Activated CD4-positive, alpha-beta T cell treated with anti-CD3 and anti-CD28 coated beads, Interleukin-2, amount 10 ng/mL, durations not matched to agents 24 days and 14 days (primary cell): ENCODE measurements around the gene SNUPN. TPM values are rescaled to one million over a fixed set of nuclear protein-coding genes. Genes with fewer than 3 reads are reported as not detected.
A peak's percentile ranks its signal among the peaks of the same experiment; 100 is the strongest.
"Not testable (repeated sequence)": the region's sequence is repeated elsewhere in the genome, so short reads cannot be mapped to it uniquely, and the experiment has no call there.

ENCODE experiments used
- DNase-seq: peaks from one replicate; pipeline ENCODE4 v3.0.0; 2022
- H3K27ac Mint-ChIP-seq: one replicate; pipeline ENCODE4 v1.8.0; 2022; ENCODE audit warnings: mild to moderate bottlenecking, mixed read lengths
- H3K27me3 Mint-ChIP-seq: one replicate; pipeline ENCODE4 v1.8.0; 2022; ENCODE audit warnings: mixed read lengths
- H3K36me3 Mint-ChIP-seq: one replicate; pipeline ENCODE4 v1.8.0; 2022; ENCODE audit warnings: low read depth, mild to moderate bottlenecking, mixed read lengths
- H3K4me1 Mint-ChIP-seq: one replicate; pipeline ENCODE4 v1.8.0; 2021; ENCODE audit warnings: mixed read lengths
- H3K4me3 Mint-ChIP-seq: one replicate; pipeline ENCODE4 v1.8.0; 2022; ENCODE audit warnings: mild to moderate bottlenecking, moderate library complexity, mixed read lengths
- H3K9me3 Mint-ChIP-seq: one replicate; pipeline ENCODE4 v1.8.0; 2021; ENCODE audit warnings: mixed read lengths
- intact Hi-C: fragments of 100-400 bp; cut with micrococcal nuclease; formaldehyde crosslinking; loops from one replicate; pipeline ENCODE4 v1.15.1; 2023
- total RNA-seq: library from RNA; stranded (reverse); gene quantifications from 2 replicates; pipeline ENCODE4 v1.2.3, GENCODE V29; 2022

The SNUPN gene
- total RNA-seq, 1 donor from 2014 or later, result 33.7 TPM

DNA sequence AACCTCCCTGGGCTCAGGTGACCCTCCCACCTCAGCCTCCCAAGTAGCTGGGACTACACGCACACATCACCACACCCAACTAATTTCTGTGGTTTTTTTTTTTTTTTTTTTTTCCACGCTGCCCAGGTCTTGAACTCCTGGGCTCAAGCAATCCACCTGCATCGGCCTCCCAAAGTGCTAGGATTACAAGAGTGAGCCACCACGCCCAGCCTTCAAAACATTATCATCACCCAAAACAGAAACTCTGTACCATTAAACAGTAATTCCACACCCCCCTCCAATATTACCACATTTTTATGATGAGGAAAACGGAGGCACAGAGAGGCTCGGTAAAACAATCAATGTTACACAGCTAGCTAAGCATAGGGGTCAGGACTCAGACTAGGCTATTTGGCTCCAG lies 10.5 kb upstream of the SNUPN start:
- Mint-ChIP-seq H3K4me1 (peaks cover 25% of the 10 kb centered on the region), H3K36me3 (peaks cover 26% of the 10 kb centered on the region), H3K27me3 (no peaks in the 10 kb centered on the region), H3K4me3 (no peak overlapping the region), H3K27ac (no peak overlapping the region), H3K9me3 (no peaks in the 10 kb centered on the region)
- no peak for DNase-seq
- intact Hi-C loops, result no loop called here

DNA sequence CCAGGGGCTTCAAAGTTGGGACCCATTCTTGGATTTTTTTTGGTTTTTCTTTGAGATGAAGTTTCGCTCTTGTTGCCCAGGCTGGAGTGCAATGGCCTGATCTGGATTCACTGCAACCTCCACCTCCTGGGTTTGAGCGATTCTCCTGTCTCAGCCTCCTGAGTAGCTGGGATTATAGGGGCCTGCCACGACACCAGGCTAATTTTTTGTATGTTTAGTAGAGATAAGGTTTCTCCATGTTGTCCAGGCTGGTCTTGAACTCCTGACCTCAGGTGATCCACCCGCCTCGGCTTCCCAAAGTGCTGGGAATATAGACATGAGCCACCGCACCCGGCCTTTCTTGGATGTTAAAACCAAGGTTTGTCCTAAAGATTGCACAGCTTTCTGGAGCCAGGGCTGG lies 8.4 kb upstream of the SNUPN start:
- H3K4me3 Mint-ChIP-seq, H3K27ac Mint-ChIP-seq, H3K9me3 Mint-ChIP-seq, H3K27me3 Mint-ChIP-seq, intact Hi-C loops, DNase-seq: not testable (repeated sequence)
- Mint-ChIP-seq H3K4me1 (peaks cover 21% of the 10 kb centered on the region), H3K36me3 (peaks cover 20% of the 10 kb centered on the region)

DNA sequence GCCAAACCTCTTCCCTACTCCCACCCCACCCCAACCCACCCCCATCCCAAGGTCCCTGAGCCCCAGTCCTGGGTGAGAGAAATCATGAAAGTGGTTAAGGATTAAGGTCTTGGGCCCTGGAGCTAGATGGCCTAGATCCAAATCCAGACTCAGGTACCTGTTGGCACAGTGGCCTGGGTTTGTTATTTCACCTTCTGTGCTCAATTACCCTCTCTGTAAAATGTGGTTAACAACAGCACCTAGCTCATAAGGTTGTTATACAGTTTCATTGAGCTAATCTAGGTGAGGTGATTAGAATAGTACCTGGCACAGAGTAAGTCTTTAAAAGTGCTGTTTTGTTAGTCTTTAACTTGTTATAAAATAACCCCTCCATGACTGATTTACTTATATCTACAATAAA lies 6.4 kb upstream of the SNUPN start:
- peaks cover 12% of the 10 kb centered on the region for H3K4me1 Mint-ChIP-seq
- DNase-seq, result no peak
- no peak overlapping the region for H3K4me3 Mint-ChIP-seq
- H3K36me3 Mint-ChIP-seq, result peaks cover 4% of the 10 kb centered on the region
- no peak overlapping the region for H3K27ac Mint-ChIP-seq
- no peaks in the 10 kb centered on the region for H3K9me3 Mint-ChIP-seq
- H3K27me3 Mint-ChIP-seq, result no peaks in the 10 kb centered on the region
- intact Hi-C loops, result no loop called here

DNA sequence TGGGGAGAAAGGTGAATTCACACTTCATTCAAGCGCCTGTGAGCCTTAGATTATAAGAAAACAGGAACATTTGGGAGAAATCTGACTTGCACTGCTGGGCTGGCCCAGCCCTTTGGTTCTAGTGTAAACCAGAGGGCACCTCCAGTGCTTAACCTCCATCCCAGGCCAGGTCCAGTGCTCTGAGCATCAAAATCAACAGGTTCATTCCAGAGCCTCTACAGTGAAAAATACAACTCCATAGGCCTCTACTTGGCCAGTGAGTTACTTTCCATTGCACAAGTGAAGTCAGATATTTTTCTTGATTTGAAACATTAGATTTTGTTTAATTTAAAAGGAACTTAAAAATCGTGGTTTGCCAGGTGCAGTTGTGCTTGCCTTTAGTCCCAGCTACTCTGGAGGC lies 3.0 kb downstream of the SNUPN start:
- Mint-ChIP-seq H3K27me3 (no peaks in the 10 kb centered on the region), H3K36me3 (peaks cover 18% of the 10 kb centered on the region), H3K9me3 (no peaks in the 10 kb centered on the region), H3K4me3 (no peak overlapping the region), H3K4me1 (peaks cover 36% of the 10 kb centered on the region), H3K27ac (peak overlapping the region; percentile 70)
- intact Hi-C loops, result loop anchor here (10.0 kb wide), 1 partner anchor 838 kb away; the partner anchor contains the start of gene CSK
- DNase-seq, result no peak

DNA sequence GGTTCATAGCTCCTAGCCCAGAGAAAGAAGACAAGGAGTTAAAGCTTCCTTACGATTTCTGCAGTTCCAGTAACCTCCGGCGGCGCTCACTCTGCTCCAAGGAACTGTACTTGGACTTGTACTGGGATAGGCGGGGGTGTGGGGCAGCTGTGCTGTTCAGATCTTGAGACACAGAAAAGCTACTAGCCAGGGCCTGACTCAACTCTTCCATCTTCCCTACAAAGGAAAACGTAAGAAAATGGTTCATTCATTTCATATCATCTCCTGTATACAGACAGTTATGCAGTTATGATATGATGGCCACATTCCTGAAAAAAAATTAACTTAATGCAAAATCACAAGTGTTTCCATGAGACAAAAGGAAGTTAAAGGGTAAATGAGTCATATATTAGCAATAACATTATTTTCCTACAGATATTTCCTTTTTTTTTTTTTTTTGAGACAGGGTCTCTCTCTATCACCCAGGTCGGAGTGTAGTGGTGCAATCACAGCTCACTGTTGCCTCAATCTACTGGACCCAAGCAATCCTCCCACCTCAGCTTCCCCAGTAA lies 4.6 kb downstream of the SNUPN start:
- Mint-ChIP-seq H3K27ac (peak overlapping the region; percentile 82), H3K36me3 (peaks cover 28% of the 10 kb centered on the region), H3K9me3 (no peaks in the 10 kb centered on the region), H3K4me3 (peak overlapping the region; percentile 58), H3K27me3 (no peaks in the 10 kb centered on the region), H3K4me1 (peaks cover 25% of the 10 kb centered on the region)
- no peak for DNase-seq
- intact Hi-C loops, result loop anchor here (10.0 kb wide), 1 partner anchor 836 kb away; the partner anchor contains the start of gene CSK

DNA sequence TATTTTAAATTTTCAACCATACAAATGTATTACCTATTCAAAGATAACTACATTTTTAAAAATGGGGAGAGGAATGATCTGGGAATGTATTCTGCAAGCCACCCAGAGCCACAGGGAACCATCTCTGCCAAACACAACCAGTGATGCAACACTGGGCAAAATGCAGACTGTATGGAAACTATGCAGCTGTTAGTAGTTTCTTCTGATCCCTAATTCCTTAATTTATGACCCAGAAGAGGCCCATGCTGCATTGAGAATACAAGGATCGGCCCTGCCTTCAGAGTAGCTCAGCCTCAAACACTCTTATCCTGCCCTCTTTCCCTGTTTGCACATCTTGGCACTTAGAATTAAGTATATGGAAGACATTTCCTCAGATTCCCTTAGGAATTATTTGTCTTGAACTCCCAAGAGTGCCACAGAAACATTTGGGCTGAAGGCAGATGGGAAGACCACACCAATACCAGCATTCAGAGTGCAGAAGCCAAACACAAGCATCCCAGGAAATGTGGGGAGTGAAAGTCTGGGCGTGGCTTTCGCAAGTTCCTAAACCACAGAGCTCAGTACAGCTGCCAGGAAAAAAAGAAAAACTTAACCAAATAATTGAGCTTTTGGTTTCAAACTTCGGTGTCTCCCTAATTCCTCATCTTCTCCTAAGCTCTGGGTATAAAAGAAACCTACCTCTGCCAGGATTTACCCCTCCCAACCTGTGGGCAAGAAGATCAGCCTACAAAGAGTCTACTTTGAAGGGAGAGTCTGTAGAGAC lies 5.3 kb downstream of the SNUPN start:
- H3K9me3 Mint-ChIP-seq, result no peaks in the 10 kb centered on the region
- intact Hi-C loops, result loop anchor here (10.0 kb wide), 1 partner anchor 835 kb away; the partner anchor contains the start of gene CSK
- H3K4me3 Mint-ChIP-seq, result peak overlapping the region; percentile 58
- H3K27me3 Mint-ChIP-seq, result no peaks in the 10 kb centered on the region
- peak overlapping the region; percentile 82 for H3K27ac Mint-ChIP-seq
- no peak for DNase-seq
- H3K4me1 Mint-ChIP-seq, result peaks cover 24% of the 10 kb centered on the region
- H3K36me3 Mint-ChIP-seq, result peaks cover 33% of the 10 kb centered on the region

DNA sequence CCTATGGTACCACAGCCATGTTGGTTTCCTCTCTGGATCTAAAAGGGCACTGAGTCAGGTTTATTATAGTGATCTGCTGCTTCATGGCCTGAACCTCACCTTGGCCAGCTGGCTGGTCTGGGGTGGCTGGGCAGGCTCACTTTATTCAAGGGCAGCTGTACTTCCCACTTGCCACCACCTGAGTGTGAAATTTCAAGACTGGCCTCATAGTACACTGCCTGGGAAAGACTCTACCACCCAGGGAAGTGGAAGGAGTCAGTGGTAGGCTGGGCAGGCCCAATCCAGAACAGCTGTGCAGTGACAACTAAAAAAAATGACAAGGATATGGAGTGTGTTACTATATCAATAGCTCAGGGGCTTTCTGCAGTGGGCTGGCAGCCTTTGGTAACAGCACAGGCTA lies 8.8 kb downstream of the SNUPN start:
- Mint-ChIP-seq H3K4me3 (no peak overlapping the region), H3K4me1 (peaks cover 20% of the 10 kb centered on the region), H3K27me3 (no peaks in the 10 kb centered on the region), H3K36me3 (peaks cover 50% of the 10 kb centered on the region), H3K27ac (no peak overlapping the region), H3K9me3 (no peaks in the 10 kb centered on the region)
- DNase-seq, result no peak
- intact Hi-C loops, result no loop called here

DNA sequence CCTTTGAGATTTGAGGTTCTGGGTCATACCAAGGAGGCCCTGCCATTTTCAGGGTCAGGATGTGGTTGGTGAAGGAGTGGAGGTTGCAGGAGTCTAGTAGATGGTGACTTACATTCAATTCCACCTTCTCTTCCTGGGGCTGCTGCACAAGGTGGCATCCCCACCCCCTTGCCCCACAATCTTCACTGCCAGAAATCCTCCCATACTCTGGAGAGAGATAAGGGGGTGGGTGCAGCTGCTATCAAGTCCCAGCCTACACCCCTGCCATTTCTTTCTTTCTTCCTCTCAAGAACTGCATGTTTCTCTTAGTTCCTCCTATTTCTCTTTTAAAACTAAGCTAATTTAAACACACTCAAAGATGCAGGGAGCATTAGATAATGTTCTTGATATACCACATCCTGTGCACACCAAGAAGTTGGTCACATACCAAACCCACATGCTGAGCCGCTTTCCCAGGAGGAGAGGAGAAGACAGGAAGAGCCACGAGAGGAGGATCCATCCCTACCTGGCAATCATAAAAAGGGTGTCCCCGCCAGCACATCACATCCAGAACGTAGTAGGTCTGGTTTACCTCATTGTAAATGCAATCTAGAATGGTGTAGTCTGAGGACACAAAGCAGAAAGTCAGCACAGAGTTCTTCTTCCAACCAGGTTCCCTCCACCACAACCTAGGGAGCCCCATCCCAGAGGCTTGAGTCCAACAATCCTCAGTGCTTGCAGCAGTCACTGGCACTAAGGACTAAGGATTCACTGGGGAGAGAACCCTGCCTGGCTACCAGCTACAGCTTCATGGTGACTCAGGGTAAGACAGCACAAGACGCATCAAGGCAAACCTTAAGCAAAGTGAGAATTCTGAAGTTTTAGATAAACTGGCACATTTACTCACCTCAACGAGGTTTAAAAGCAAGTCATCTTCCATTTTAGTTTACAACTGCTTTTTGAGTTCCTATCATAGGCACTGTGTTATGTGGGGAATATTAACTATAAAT lies 18.5 kb downstream of the SNUPN start:
- Mint-ChIP-seq H3K27me3 (no peaks in the 10 kb centered on the region), H3K27ac (peak overlapping the region; percentile 88), H3K4me1 (peaks cover 30% of the 10 kb centered on the region), H3K36me3 (peaks cover 60% of the 10 kb centered on the region), H3K4me3 (peak overlapping the region; percentile 65), H3K9me3 (no peaks in the 10 kb centered on the region)
- peak; percentile 78 for DNase-seq
- intact Hi-C loops, result loop anchor here (2.0 kb wide), 1 partner anchor 18 kb away; the partner anchor contains the start of gene SNUPN

DNA sequence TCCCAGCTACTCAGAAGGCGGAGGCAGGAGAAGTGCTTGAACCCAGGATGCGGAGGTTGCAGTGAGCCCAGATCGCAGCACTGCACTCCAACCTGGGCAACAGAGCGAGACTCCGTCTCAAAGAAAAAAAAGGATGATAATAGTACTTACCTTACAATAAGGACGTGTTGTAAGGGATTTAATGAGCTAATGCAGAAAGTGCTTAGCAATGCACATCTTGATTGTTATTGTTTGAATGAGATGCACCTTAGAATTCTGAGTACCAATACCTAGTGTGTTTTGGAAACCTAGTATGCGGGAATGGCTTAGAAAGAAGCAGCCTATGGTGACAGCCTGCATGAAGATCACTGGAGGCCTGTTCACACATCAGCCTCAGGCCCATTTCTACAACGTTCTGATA lies 19.5 kb downstream of the SNUPN start:
- Mint-ChIP-seq H3K27me3 (no peaks in the 10 kb centered on the region), H3K36me3 (peaks cover 62% of the 10 kb centered on the region), H3K4me1 (peaks cover 32% of the 10 kb centered on the region), H3K27ac (peak overlapping the region; percentile 88), H3K4me3 (peak overlapping the region; percentile 65), H3K9me3 (no peaks in the 10 kb centered on the region)
- no peak for DNase-seq
- intact Hi-C loops, result loop anchor here (2.0 kb wide), 1 partner anchor 19 kb away; the partner anchor contains the start of gene SNUPN

DNA sequence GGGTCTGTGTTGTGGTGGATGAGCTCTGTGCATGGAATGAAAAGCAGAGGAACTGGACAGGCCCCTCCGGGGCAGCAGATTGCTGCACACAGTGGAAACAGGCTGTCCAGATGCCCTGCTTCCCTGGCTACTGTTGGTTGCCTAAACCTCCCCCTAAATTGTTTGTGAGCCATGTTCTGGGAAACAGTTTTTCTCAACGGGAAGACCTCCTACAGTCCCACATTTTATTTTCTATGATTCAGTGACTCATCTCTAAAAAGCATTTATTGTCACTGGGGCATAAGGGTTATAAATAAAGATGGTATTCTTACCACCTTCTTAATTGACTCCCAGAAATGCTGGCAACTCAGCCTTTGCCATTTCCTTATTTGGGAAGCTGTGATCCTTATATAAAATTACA lies 26.1 kb downstream of the SNUPN start:
- Mint-ChIP-seq H3K27ac (no peak overlapping the region), H3K36me3 (peaks cover 55% of the 10 kb centered on the region), H3K4me3 (no peak overlapping the region), H3K9me3 (no peaks in the 10 kb centered on the region), H3K27me3 (no peaks in the 10 kb centered on the region), H3K4me1 (peaks cover 36% of the 10 kb centered on the region)
- intact Hi-C loops, result no loop called here
- DNase-seq, result no peak

DNA sequence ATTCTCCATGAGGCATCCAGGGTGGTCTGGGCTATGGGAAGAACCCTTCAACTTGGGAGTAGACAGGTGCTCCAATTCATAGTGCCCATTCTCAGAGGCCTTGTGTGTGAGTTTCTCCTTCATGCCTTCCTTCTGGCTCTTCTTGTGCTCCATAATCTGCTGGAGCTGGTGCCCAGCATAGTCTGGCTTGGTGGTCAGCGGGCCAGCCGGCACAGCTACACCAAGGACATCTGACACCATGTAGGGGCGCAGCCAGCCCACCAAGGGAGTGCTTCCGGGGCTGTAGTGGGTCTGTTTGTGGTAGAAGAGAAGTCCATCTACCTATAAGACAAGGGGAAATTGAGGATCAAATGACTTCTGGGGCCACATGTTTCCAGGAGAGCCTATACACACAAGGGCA lies 27.2 kb downstream of the SNUPN start:
- Mint-ChIP-seq H3K4me1 (peaks cover 36% of the 10 kb centered on the region), H3K27me3 (no peaks in the 10 kb centered on the region), H3K9me3 (no peaks in the 10 kb centered on the region), H3K4me3 (peak overlapping the region; percentile 59), H3K27ac (peak overlapping the region; percentile 85), H3K36me3 (peaks cover 52% of the 10 kb centered on the region)
- no peak for DNase-seq
- intact Hi-C loops, result no loop called here

DNA sequence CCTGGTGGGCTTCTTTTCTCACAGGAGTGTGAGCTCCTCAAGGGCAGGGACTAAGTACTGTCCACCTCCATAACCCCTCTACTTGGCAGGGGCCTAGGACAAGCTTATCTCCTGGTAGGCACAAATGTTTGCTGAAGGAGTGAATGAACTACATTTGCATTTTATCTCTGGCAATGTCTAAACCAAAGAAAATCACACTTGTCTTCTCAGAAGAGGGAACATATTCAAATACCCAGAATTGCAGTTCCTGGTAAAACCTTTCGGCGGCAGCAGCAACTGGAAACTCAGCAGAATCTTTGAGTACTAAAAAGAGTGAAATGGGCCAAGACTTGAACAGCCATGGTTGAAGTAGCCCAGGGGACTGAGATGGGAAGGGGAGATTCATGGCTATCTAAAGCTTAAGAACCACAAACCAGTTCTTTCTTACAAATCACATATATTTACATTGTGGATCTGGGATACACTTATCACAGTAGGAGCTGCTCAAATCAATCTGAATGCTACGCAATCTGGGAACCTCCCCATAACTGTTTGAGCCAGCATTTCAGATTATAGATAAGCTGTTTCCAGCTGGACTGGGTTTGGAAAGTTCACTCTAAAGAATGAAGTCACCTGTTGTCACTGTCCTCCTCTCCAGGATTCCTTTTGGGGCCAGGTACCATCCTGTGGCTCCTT lies 27.7 kb downstream of the SNUPN start:
- peak overlapping the region; percentile 74 for H3K4me3 Mint-ChIP-seq
- peak overlapping the region; percentile 85 for H3K27ac Mint-ChIP-seq
- peaks cover 52% of the 10 kb centered on the region for H3K36me3 Mint-ChIP-seq
- intact Hi-C loops, result loop anchor here (2.0 kb wide), 1 partner anchor 43 kb away; the partner anchor contains the start of gene IMP3
- H3K4me1 Mint-ChIP-seq, result peaks cover 36% of the 10 kb centered on the region
- H3K9me3 Mint-ChIP-seq, result no peaks in the 10 kb centered on the region
- DNase-seq, result peak; percentile 88
- H3K27me3 Mint-ChIP-seq, result no peaks in the 10 kb centered on the region

DNA sequence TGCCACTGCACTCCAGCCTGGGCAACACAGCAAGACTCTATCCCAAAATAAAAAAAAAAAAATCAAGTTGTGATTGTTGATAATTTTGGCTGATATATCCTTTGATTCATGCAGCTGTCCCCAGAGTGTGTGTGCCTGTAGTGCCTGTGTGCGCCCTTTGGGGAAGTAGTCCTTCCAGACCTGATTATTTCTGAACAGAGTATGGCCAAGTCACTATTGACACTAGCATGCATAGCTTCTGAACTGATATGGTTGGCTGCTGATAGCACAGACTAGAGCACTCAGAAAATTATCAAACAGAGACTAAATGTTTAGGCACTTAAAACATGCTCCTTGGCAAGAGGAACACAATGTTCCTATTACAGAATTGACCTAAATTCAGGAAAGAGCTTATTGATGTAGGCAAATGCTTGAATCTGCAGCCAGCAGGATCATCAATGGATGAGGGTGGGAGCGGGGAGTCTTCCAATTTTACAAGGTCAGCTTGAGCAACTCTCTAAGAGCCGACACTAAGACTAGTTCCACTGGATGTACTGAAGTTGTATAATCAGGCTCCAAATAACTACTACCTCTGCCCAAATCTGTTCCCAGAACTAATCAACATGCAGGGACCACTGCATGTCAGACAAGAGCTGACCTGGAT lies 28.7 kb downstream of the SNUPN start:
- H3K4me1 Mint-ChIP-seq, result peaks cover 36% of the 10 kb centered on the region
- H3K27me3 Mint-ChIP-seq, result no peaks in the 10 kb centered on the region
- peaks cover 50% of the 10 kb centered on the region for H3K36me3 Mint-ChIP-seq
- H3K9me3 Mint-ChIP-seq, result no peaks in the 10 kb centered on the region
- peak overlapping the region; percentile 74 for H3K4me3 Mint-ChIP-seq
- H3K27ac Mint-ChIP-seq, result peak overlapping the region; percentile 85
- intact Hi-C loops, result loop anchor here (2.0 kb wide), 1 partner anchor 44 kb away; the partner anchor contains the start of gene IMP3
- DNase-seq, result no peak
